Mucosa of descending colon (tissue), 3 donors: ENCODE data around the gene BCAS4. TPM values are rescaled to one million over a fixed set of nuclear protein-coding genes. Genes with fewer than 3 reads are reported as not detected.
A peak's percentile ranks its signal among the peaks of the same experiment; 100 is the strongest.

Experiments
- ATAC-seq: fragments of 200-7000 bp; cut with Tn5 transposase; one replicate; pipeline ENCODE4 v1.9.1; 2020; ENCODE audit warnings: mild to moderate bottlenecking, moderate library complexity
- DNase-seq, 3 donors: peaks; one replicate each; pipeline ENCODE4 v3.0.0-alpha.2; 2020
- H3K36me3 ChIP-seq: fragments of 200-600 bp; one replicate; pipeline ENCODE4 v1.8.0; 2021; ENCODE audit warnings: low read depth, mild to moderate bottlenecking
- H3K4me1 ChIP-seq: fragments of 200-600 bp; one replicate; pipeline ENCODE4 v1.8.0; 2021; ENCODE audit warnings: low read depth, mild to moderate bottlenecking
- H3K4me3 ChIP-seq: fragments of 200-600 bp; one replicate; pipeline ENCODE4 v1.8.0; 2021; ENCODE audit warnings: mild to moderate bottlenecking
- H3K9me3 ChIP-seq: fragments of 200-600 bp; one replicate; pipeline ENCODE4 v1.8.0; 2021; ENCODE audit warnings: mild to moderate bottlenecking
- CTCF ChIP-seq: fragments of 200-600 bp; IDR thresholded peaks from one replicate; pipeline ENCODE4 v1.8.0; 2022; ENCODE audit warnings: antibody characterized with exemption, mild to moderate bottlenecking
- intact Hi-C, 2 donors: fragments of 100-400 bp; cut with DNase I in 1 of 2; cut with micrococcal nuclease in 1 of 2; formaldehyde crosslinking; loops; one replicate each; pipeline versions ENCODE4 v1.11.0 to v1.11.1; 2022; cut with DNase I, micrococcal nuclease
- long read RNA-seq, 2 donors: library from polyadenylated mRNA; unstranded; transcript quantifications; one replicate each; pipeline ENCODE4 v2.0.0, GENCODE V29; 2019 to 2021
- total RNA-seq, 3 donors: library from RNA; stranded (reverse); fragmentation: NEBNext Ultra II Directional in 2 of 3; extraction: Animal tissue kit (Norgen Biotek cat#: 25700) in 2 of 3; gene quantifications; one replicate each; pipeline versions ENCODE4 v1.2.1 to v1.2.4, GENCODE V29; 2021 to 2023
- donor health status: DM: no; HTN: no; CAD: no; lungs with moderate emphysema.
- donor health status: DM: no; HTN: no; CAD: no.
- donor health status: DM: no; HTN: yes; CAD: no.

BCAS4 gene
- 1 to 10 TPM; 1.9 to 5.6 (median 2.9) TPM for total RNA-seq
- long read RNA-seq, donor 1, full-length matches to known transcripts: 6 of 6 reads
- long read RNA-seq, donor 1, partial matches to known transcripts: 0 of 6 reads
- long read RNA-seq, donor 1, other reads (novel, unspliced or antisense): 0 of 6 reads
- long read RNA-seq, donor 2, partial matches to known transcripts: 0 of 2 reads
- long read RNA-seq, donor 2, other reads (novel, unspliced or antisense): 2 of 2 reads

- Histone ChIP-seq H3K4me1 (peaks cover 16% of the 10 kb centered on the region), H3K36me3 (no peaks in the 10 kb centered on the region), H3K4me3 (peak within 1 kb of the TSS; percentile 42), H3K9me3 (no peaks in the 10 kb centered on the region)
- ATAC-seq (peak; percentile 91), DNase-seq (peak; percentile 82 to 90 (median 84))
- peak; percentile 97 for TF ChIP-seq CTCF
- intact Hi-C loops: loop anchor here (10.0 kb wide), 1 partner anchor 130 kb away; no protein-coding TSS in a partner anchor
Measured at GRCh38 chr20:50794846-50795634, at the start of gene BCAS4. TSS of gene BCAS4 (plus strand) at chr20:50795061. CDS start at chr20:50795084, 23 bp downstream.

GRCh38 chr20:50745634-50746137, 49.2 kb upstream of the BCAS4 start:
- ATAC-seq (peak; percentile 75), DNase-seq (peak in 1 of 3 donors; percentile 53)
- intact Hi-C loops: loop anchor here in 1 of 2 donors (10.0 kb wide), 1 partner anchor 121 kb away; no protein-coding TSS in a partner anchor
- H3K4me3 ChIP-seq: no peak overlapping the region
- TF ChIP-seq CTCF: no peak
- H3K9me3 ChIP-seq: no peaks in the 10 kb centered on the region
- H3K36me3 ChIP-seq: no peaks in the 10 kb centered on the region
- H3K4me1 ChIP-seq: peaks cover 44% of the 10 kb centered on the region

DNA sequence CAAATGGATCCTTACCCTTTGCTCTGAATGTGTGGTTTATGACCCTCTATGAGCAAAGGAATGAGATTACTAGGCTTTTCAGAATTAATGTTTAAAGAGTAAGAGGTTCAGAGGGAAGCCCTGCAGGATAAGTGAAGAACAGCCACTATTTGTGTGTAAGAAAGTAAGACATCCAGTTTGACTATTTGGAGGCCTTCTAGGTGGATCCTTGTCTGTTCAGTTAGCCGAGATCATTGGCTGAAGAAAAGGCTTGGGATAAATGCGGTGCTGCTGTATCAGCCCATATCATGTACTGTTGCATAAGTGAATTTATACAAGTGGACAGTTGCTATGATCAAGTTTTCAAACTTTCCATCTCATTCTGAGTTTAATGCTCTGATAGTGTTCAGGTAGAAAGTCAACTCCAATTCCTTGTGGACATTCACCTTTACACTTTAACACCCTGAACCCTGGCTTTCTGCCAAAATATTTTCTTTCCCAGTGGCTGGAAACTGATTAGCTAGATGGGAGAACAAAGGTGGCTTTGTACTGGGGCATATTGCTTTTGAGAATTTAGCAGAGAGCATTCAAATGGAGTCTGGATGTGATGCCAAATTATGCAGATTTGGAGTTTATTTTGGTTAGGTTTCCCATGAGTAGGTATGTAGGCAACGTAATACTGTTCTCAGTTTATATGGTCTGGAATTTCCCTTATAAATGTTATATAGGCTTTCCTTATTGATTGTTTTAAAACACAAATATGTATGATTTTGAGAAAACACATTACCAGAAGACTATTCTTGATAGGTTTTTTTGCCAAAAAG, 48.5 kb upstream of the BCAS4 start:
- peaks cover 44% of the 10 kb centered on the region for H3K4me1 ChIP-seq
- intact Hi-C loops: loop anchor here in 1 of 2 donors (10.0 kb wide), 1 partner anchor 122 kb away; no protein-coding TSS in a partner anchor
- H3K4me3 ChIP-seq: no peak overlapping the region
- DNase-seq (peak in 1 of 3 donors; percentile 71), ATAC-seq (peak; percentile 73)
- H3K9me3 ChIP-seq: no peaks in the 10 kb centered on the region
- TF ChIP-seq CTCF: no peak
- no peaks in the 10 kb centered on the region for H3K36me3 ChIP-seq

DNA sequence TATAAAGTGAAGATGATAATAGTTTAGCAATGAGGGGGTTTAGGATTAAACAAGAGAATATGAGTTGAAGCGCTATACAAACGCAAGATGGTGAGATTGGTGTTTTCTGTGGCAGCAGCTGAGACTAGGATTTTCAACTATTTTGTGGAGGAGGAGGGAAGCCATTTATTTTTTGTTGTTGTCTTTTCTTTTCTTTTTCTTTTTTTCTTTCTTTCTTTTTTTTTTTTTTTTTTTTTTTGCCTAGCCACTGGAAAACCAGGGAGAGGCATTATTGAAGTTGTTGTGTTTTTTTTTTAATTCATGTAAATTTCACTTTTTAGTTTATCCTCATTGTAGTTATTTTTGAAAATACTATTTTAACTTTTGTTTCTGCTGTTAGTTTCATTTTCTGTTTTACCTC, 47.6 kb upstream of the BCAS4 start:
- Histone ChIP-seq H3K36me3 (no peaks in the 10 kb centered on the region), H3K4me3 (no peak overlapping the region), H3K9me3 (no peaks in the 10 kb centered on the region), H3K4me1 (peaks cover 38% of the 10 kb centered on the region)
- no peak for TF ChIP-seq CTCF
- intact Hi-C loops: loop anchor here in 1 of 2 donors (10.0 kb wide), 1 partner anchor 122 kb away; no protein-coding TSS in a partner anchor
- DNase-seq: no peak
- ATAC-seq: no peak

DNA sequence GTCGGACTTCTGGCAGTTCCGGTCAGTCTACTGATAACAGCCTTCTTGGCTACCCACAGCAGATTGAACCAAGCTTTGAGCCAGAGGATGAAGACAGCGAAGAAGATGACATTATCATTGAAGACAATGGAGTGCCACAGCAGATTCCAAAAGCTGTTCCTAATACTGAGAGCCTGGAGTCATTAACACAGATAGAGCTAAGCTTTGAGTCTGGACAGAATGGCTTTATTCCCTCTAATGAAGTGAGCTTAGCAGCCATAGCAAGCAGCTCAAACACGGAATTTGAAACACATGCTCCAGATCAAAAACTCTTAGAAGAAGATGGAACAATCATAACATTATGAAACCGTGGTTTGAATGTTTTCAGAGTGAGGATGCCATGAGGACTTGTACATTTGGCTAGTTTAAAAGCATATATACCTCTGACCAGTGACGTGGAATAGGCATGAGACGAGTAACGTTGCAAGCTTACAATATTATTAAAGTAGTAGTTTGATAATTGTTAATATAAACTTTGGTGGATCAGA, 44.7 kb upstream of the BCAS4 start:
- peaks cover 20% of the 10 kb centered on the region for H3K4me1 ChIP-seq
- ATAC-seq (no peak), DNase-seq (no peak)
- H3K9me3 ChIP-seq: no peaks in the 10 kb centered on the region
- no peak overlapping the region for H3K4me3 ChIP-seq
- no peak for TF ChIP-seq CTCF
- intact Hi-C loops: no loop called here
- H3K36me3 ChIP-seq: no peaks in the 10 kb centered on the region
